ENCODE data around the gene STXBP4.

Gene STXBP4, protein sequence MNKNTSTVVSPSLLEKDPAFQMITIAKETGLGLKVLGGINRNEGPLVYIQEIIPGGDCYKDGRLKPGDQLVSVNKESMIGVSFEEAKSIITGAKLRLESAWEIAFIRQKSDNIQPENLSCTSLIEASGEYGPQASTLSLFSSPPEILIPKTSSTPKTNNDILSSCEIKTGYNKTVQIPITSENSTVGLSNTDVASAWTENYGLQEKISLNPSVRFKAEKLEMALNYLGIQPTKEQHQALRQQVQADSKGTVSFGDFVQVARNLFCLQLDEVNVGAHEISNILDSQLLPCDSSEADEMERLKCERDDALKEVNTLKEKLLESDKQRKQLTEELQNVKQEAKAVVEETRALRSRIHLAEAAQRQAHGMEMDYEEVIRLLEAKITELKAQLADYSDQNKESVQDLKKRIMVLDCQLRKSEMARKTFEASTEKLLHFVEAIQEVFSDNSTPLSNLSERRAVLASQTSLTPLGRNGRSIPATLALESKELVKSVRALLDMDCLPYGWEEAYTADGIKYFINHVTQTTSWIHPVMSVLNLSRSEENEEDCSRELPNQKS

GRCh38 chr17:54968262-54968987, at the start of gene STXBP4, which contains the start of gene COX11:
TSS of gene STXBP4 (plus strand) at chr17:54968765. CDS start at chr17:54986220, 17,455 bp downstream.
TSS of gene COX11 (minus strand) at chr17:54968654. CDS start at chr17:54968646, 8 bp downstream.
- FAIRE-seq, result peak; percentile 37

GRCh38 chr17:54919425-54919824, 49.1 kb upstream of the STXBP4 start:
- no peak for FAIRE-seq

DNA sequence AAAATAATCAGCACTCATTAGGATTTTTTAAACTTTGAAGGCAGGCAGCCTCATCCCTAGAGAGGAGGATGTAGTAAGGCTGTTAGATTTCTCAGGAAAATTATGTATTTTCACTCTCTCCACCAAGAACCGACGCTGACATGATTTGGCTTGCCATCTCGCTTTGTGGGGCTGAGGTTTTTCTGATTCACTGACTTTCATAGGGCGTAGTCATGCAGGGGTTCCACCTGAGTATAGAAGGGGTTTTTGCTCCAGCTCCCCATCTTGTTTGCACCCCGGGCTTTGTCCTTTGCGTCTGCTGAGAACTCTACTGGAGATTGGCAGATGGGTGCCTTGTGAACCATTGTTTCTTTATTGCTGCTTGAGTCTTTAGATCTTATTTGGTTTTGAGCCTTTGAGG, 47.7 kb upstream of the STXBP4 start:
- no peak for FAIRE-seq

GRCh38 chr17:54924405-54924804, 44.2 kb upstream of the STXBP4 start:
- no peak for FAIRE-seq

GRCh38 chr17:54927525-54927924, 41.0 kb upstream of the STXBP4 start:
- no peak for FAIRE-seq

GRCh38 chr17:54932711-54933110, 35.9 kb upstream of the STXBP4 start:
- no peak for FAIRE-seq

- FAIRE-seq, result no peak
Measured at GRCh38 chr17:54933921-54934320, 34.6 kb upstream of the STXBP4 start.

DNA sequence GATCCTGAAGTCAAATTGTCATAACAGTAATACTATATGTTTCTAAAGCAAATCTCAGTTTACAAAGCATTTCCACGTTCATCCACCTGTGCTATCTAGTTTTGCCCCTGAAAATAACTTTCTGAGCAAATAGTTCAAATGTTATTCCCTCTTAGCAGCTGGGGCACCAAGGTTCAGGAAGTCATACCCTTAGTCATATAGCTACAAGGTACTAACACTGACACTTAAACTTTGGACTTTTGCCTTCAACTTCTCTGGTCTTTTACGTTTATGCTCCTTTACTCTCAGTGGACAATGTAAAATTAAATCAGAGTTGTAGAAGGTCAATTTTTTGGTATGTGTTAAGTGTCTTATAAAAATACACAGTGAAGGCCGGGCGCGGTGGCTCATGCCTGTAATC, 33.1 kb upstream of the STXBP4 start:
- FAIRE-seq, result no peak

DNA sequence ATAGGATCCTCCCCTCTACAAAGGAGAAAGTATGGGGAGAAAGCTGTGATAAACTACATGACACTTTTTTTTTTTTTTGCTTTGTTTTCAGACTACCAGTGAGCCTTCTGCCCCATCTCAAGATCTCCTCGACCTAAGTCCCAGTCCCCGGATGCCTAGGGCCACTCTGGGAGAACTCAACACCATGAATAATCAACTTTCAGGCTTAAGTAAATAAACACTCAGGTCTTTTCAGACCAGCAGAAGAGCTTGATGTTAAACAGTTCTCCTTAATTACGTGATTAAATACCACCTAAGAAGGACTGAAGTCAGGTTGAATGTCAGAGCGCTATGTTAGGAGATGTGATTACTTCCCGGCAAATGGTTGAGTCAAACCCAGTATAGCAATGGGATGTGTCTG, 31.5 kb upstream of the STXBP4 start:
- FAIRE-seq, result no peak

- FAIRE-seq, result no peak
Measured at GRCh38 chr17:54937426-54937825, 31.1 kb upstream of the STXBP4 start.

DNA sequence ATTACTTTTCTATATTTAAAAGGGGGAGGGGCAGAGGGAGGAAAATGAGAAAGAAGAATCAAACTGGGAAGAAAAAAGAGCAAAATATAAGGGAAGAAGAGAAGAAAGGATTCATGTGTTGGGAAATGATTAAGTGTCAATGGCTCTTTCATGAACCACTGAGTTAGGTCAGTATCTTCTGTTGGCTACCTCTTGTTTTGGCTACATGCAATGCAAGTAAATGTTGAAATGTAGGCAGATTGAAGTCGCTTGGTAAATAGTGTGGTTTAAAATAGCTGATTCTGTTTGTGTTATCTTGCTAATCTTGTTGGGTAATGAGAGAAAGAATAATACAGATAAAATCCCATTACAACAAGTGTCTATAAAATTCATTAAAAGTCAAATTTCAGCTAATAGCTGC, 27.3 kb upstream of the STXBP4 start:
- FAIRE-seq, result no peak

DNA sequence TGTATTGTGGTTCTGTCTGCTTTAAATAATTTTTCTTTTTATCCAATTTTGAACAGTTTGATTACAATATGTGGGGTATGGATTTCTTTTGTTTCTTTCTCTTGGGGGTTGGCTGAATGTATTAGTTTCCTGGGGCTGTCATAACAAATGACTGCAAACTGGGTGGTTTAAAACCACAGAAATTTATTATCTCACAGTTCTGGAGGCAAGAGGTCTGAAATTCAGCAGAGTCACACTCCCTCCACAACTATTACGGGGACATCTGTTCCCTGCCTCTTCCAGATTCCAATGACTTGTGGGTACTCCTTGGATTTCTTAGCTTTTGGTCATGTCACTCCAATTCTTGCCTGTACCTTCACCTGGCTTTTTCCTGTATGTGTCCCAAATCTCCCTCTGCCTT, 23.8 kb upstream of the STXBP4 start:
- FAIRE-seq, result no peak

GRCh38 chr17:54945231-54945630, 23.3 kb upstream of the STXBP4 start:
- FAIRE-seq, result no peak

DNA sequence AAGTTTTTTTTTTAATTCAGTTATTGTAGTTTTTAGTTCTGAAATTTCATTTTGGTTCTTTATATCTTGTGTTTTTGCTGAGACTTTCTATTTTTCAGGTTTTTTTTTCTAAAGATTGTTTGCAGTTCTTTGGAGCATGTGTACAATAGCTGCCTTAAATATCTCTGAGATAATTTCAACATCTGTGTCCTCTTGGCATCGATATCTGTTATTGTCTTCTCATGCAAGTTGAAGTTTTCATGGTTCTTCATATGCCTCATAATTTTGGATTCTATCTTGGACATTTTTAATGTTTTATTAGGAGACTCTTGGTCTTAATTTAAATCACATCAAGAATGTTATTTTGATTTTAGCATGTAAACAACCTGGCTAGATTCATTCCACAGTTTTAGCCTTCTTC, 22.9 kb upstream of the STXBP4 start:
- no peak for FAIRE-seq

GRCh38 chr17:54947396-54947795, 21.2 kb upstream of the STXBP4 start:
- FAIRE-seq, result no peak

DNA sequence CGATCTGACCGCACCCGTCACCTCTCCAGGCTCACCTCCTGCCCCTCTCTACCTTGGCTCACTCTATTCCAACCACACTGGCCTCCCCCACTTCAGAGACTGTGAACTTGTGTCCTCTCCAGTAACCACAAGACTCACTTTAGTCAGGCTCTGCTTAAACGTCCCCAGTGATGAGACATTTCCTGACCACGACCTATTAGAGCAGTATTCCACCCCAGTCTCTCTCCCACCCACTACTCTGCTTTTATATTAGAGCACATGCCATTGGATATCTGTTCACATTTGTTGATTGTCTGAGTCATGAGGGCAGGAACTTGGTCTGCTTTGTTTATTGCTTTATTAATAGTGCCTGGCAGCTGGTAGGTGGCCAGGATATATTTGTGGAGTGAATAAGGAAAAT, 20.2 kb upstream of the STXBP4 start:
- FAIRE-seq, result no peak

DNA sequence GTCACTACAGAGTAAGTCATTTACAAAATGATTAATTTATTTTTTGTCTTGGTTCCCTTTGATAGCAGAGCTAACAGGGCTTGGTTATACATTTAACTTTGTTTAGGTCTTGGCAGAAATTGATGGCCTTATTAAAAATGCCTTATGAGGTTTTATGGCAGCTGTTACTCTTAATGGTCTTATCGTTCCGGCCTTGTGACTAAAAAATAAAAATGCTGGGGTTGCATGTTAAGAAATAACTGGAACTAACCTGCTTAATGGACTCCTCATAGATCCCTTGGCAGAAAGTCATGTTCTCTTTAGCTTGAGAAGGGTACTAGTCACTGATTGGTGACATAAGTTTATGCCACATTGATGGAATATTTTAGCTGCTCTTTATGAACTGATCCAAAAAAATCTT, 18.4 kb upstream of the STXBP4 start:
- FAIRE-seq, result no peak

DNA sequence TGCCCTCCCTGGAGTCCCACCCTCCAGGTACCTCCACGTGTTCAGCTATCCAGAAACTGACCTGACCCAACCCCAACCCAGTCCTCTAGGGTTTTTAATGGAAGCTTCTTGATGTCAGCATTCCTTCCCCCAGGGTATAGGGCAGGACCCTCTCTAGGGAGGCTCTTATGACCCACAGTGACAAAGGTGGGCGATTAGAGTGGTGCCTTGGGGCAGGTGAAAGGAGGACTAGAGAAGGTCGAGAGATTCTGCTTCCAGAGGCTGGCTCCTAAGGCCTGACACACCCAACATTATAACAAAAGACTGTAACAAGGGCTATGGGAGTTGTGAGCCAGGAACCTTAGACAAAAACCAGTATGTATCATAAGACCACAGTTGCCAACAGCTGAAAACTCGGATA, 17.3 kb upstream of the STXBP4 start:
- FAIRE-seq, result no peak

DNA sequence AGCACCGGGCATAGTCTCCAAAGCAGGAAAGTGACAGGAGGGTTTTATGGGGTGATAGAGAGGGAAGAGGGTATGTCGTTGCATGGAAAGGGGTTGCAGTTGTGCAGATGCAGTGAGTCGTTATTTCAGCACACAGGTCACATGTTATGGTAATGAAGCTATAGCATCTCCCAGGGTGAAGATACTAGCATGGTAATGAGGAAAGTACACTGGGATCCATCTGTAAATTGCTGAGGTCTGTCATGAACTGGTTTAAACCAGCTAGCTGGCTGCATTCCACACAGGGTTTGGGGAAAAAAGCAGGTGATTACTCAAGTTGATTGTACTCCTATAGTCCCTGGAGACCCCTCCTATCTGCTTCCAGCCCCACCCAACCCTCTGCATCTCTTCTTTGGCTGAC, 11.8 kb upstream of the STXBP4 start:
- FAIRE-seq, result no peak

DNA sequence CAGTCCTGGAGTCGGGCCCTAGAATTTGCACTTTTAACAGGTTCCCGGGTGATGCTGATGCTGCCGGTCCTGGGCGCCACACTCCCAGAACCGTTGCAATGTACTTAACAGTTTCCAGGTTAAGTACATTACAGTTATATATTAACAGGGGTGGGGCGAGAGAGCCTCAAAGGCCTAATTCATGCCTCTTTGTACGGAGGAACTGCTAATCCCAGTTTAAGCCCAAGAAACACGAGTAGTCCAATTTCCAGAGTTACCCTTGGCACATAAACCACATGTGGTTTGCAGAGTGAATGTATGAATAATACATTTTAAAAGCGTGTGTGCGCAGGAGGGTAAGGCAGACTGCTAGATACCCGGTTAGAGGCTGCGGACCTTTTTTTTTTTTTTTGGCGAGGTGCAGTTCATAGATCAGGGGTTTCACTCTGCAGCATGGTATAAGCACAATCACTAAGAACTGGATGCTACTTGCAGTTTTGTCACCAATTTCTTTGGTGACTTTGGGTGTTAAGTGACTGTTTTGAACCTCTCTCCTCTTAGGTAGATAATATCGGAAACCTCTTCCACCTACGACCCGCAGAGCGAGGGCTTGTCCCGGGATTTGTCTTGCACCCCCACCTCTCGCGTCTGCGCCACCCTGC, 824 bp upstream of the STXBP4 start:
- no peak for FAIRE-seq

GRCh38 chr17:54968988-54969332, 395 bp downstream of the STXBP4 start:
- no peak for FAIRE-seq

DNA sequence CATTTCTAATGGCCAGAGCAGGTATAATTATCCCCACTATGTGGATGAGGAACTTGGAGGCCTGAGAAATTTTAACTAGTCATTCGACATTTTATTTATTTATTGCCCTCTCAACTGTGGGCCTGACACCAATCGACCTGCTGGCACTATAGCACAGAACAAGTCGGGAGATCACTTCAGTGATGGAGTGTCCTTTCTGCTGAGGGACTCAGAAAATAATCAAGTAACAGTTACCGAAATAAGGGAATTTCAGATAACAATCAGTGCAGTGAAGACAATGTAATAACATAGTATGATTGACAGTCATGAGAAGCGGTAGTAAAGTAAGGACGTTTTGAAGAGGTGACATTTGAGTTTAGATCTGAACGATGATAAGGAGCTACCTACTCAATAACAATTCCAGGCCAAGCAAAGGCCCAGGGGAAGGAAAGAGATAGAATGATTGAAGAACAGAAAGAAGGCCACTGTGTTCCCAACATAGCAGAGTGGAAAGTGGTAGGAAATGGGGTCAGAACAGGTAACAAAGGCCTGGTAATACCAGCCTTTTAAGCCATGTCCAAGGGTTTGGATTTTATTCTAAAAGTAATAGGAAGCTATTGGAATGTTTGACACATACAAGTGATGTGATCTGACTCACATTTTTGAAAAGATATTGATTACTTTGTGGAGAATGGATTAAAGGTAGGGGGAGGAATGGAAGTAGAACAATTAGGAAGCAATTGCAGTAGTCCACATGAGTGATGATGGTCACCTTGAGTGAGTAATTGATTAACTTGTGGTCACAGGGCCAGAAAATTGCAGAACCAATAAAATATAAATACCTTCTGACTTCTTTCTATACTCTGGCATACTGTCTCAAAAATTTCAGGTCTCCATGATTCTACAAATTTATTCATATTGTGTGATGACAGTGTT, 1.4 kb downstream of the STXBP4 start:
- no peak for FAIRE-seq

DNA sequence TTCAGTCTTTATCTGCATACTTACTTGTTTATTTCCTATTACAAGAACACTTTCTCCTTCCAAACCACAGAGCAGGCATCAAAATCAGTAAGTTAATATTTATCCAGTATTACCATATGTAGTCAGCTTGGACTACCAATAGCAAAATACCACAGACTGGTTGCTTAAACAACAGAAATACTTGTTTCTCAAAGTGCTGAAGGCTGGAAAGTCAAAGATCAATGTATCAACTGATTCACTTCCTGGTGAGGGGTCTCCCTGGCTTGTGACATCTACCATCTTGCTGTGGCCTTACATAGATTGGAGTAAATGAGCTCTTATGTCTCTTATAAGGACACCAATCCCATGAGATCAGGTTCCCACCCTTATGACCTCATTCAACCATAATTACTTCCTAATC, 2.6 kb downstream of the STXBP4 start:
- FAIRE-seq, result no peak
